ENCODE data around the gene ANKRD60. TPM values are rescaled to one million over a fixed set of nuclear protein-coding genes. Genes with fewer than 3 reads are reported as not detected.

Gene ANKRD60
- total RNA-seq, 2 donors from 2014 or later: not detected

GRCh38 chr20:58239216-58239615, 10.8 kb upstream of the ANKRD60 start:
- H3K4me1 ChIP-seq (ENCODE audit: control insufficient read depth, insufficient read depth, low read length): no peaks in the 10 kb centered on the region
- Mint-ChIP-seq H3K27me3 (ENCODE audit: insufficient read depth) (peaks cover 5% of the 10 kb centered on the region), H3K4me3 (no peak overlapping the region), H3K36me3 (ENCODE audit: low read depth) (peaks cover 32% of the 10 kb centered on the region), H3K9me3 (no peaks in the 10 kb centered on the region), H3K4me1 (peaks cover 13% of the 10 kb centered on the region), H3K27ac (no peak overlapping the region)
- H3K27ac ChIP-seq (ENCODE audit: low read depth, low read length): no peak overlapping the region
- no peak overlapping the region for H3K9ac ChIP-seq (ENCODE audit: extremely low read depth, low read length, poor library complexity, severe bottlenecking)
- no peak for DNase-seq
- no peaks in the 10 kb centered on the region for H3K9me3 ChIP-seq (ENCODE audit: control insufficient read depth, low read length)
- H3K36me3 ChIP-seq (ENCODE audit: control insufficient read depth, insufficient read depth, low read length): peaks cover 56% of the 10 kb centered on the region
- peaks cover 5% of the 10 kb centered on the region for H3K27me3 ChIP-seq (ENCODE audit: control insufficient read depth, insufficient read depth, low read length, poor library complexity, severe bottlenecking)
- H3K4me3 ChIP-seq (ENCODE audit: low read length): no peak overlapping the region
- 89 to 91% methylated on average over 7 of the region's 7 CpGs for WGBS, 2 experiments (ENCODE audit: insufficient coverage in 1 of 2, insufficient read length in 1 of 2)
- TF ChIP-seq, protein P1, sequence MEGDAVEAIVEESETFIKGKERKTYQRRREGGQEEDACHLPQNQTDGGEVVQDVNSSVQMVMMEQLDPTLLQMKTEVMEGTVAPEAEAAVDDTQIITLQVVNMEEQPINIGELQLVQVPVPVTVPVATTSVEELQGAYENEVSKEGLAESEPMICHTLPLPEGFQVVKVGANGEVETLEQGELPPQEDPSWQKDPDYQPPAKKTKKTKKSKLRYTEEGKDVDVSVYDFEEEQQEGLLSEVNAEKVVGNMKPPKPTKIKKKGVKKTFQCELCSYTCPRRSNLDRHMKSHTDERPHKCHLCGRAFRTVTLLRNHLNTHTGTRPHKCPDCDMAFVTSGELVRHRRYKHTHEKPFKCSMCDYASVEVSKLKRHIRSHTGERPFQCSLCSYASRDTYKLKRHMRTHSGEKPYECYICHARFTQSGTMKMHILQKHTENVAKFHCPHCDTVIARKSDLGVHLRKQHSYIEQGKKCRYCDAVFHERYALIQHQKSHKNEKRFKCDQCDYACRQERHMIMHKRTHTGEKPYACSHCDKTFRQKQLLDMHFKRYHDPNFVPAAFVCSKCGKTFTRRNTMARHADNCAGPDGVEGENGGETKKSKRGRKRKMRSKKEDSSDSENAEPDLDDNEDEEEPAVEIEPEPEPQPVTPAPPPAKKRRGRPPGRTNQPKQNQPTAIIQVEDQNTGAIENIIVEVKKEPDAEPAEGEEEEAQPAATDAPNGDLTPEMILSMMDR (conservative IDR thresholded peaks at IDR 0.05): peak; percentile 24

DNA sequence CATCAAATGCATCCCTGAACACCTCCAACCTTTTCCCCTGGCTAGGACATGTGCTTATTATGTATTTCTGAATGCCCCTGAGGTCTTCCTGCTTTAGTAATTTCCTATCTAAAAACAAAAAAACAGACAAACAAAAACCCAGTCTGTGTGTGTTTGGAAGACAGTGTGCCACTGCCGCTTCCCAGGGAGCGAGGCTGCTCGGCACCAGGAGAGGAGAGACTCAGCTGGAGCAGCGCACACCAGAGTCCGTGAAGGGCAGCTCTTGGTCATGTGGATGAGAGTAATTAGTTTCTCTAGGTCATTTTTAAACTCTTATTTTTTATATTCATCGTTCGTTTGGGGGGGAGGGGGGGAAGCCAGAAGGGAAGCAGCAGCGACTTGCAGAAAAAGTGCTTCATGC, 10.0 kb upstream of the ANKRD60 start:
- DNase-seq: no peak
- TF ChIP-seq, protein P1 (conservative IDR thresholded peaks at IDR 0.05): no peak

DNA sequence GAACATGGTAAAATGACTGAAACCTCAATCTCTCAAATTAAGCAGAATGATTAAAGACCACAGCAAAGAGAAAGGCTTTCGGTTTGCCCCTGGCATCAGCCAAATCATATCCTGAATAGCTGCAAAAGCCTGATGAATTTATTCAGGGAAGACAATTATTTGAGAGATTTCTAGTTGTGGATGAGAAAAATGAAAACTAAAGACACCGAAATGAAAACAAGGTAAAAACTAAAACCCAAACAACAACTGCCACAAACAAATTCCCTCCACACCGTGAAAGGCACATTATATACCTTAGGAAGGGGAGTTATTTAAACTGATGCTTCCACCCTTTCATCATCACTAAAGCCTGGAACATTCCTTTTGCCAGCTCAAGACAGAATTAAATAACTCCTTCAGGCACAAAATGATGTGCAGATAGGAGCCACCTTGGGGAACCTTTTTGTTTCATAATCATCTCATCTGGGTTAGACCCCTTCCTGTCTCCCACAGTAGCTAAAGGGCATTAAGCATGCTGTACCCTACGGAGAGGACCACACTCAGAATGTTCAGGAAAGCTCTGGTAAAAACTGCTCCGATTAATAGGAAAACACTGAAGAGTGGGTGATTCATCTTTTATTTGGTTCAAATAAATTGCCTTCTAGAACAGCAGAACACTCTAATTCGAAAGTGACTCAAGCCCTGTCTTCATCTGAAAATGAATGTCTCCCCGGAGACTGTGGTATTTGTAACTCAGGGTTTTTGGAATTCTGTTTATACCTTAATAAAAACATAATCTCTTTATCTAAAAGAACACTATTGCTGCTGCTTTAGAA, 9.1 kb upstream of the ANKRD60 start:
- Mint-ChIP-seq H3K9me3 (no peaks in the 10 kb centered on the region), H3K36me3 (ENCODE audit: low read depth) (peaks cover 30% of the 10 kb centered on the region), H3K27me3 (ENCODE audit: insufficient read depth) (peaks cover 5% of the 10 kb centered on the region), H3K4me3 (peak overlapping the region; percentile 55), H3K27ac (peak overlapping the region; percentile 2), H3K4me1 (peaks cover 13% of the 10 kb centered on the region)
- TF ChIP-seq, protein P1 (conservative IDR thresholded peaks at IDR 0.05): no peak
- no peak overlapping the region for H3K9ac ChIP-seq (ENCODE audit: extremely low read depth, low read length, poor library complexity, severe bottlenecking)
- no peak overlapping the region for H3K27ac ChIP-seq (ENCODE audit: low read depth, low read length)
- whole genome bisulfite sequencing, 2 experiments (ENCODE audit: insufficient coverage in 1 of 2, insufficient read length in 1 of 2): 70 to 81% methylated on average over 4 to 6 of the region's 7 CpGs
- H3K4me1 ChIP-seq (ENCODE audit: control insufficient read depth, insufficient read depth, low read length): no peaks in the 10 kb centered on the region
- H3K9me3 ChIP-seq (ENCODE audit: control insufficient read depth, low read length): no peaks in the 10 kb centered on the region
- peaks cover 5% of the 10 kb centered on the region for H3K27me3 ChIP-seq (ENCODE audit: control insufficient read depth, insufficient read depth, low read length, poor library complexity, severe bottlenecking)
- DNase-seq: no peak
- H3K4me3 ChIP-seq (ENCODE audit: low read length): no peak overlapping the region
- H3K36me3 ChIP-seq (ENCODE audit: control insufficient read depth, insufficient read depth, low read length): peaks cover 53% of the 10 kb centered on the region

More for the DNA sequence above, 10.0 kb upstream of the ANKRD60 start:
- Histone ChIP-seq H3K36me3 (ENCODE audit: control insufficient read depth, insufficient read depth, low read length) (peaks cover 53% of the 10 kb centered on the region), H3K9ac (ENCODE audit: extremely low read depth, low read length, poor library complexity, severe bottlenecking) (no peak overlapping the region), H3K27me3 (ENCODE audit: control insufficient read depth, insufficient read depth, low read length, poor library complexity, severe bottlenecking) (peaks cover 5% of the 10 kb centered on the region), H3K27ac (ENCODE audit: low read depth, low read length) (no peak overlapping the region), H3K4me3 (ENCODE audit: low read length) (no peak overlapping the region), H3K9me3 (ENCODE audit: control insufficient read depth, low read length) (no peaks in the 10 kb centered on the region), H3K4me1 (ENCODE audit: control insufficient read depth, insufficient read depth, low read length) (no peaks in the 10 kb centered on the region)
- Mint-ChIP-seq H3K36me3 (ENCODE audit: low read depth) (peaks cover 36% of the 10 kb centered on the region), H3K27me3 (ENCODE audit: insufficient read depth) (peaks cover 5% of the 10 kb centered on the region), H3K9me3 (no peaks in the 10 kb centered on the region), H3K4me3 (no peak overlapping the region), H3K4me1 (peaks cover 15% of the 10 kb centered on the region), H3K27ac (no peak overlapping the region)
- 91 to 100% methylated on average over 2 to 7 of the region's 8 CpGs for WGBS, 2 experiments (ENCODE audit: insufficient coverage in 1 of 2, insufficient read length in 1 of 2)
